Endometrium (tissue), 2 donors: ENCODE measurements around the gene SLC37A3.
"Not testable (repeated sequence)": the region's sequence is repeated elsewhere in the genome, so short reads cannot be mapped to it uniquely, and the experiment has no call there.

Source experiments
- FAIRE-seq: peaks from 2 replicates; lab custom pipeline; 2012; peaks lifted over from hg19 to GRCh38; lab: Jason Lieb, UNC
- donor health status: control.
- donor health status: control.

The SLC37A3 gene

GRCh38 chr7:140397784-140398750, at the start of gene SLC37A3:
Gene SLC37A3 (minus strand): TSS chr7:140398530. CDS start chr7:140382526, 16,004 bp downstream.
- peak; percentile 78 for FAIRE-seq

- no peak for FAIRE-seq
Measured at GRCh38 chr7:140447841-140448240, 49.5 kb upstream of the SLC37A3 start.

GRCh38 chr7:140446467-140446866, 48.1 kb upstream of the SLC37A3 start:
- no peak for FAIRE-seq

- no peak for FAIRE-seq
Measured at GRCh38 chr7:140441519-140441918, 43.2 kb upstream of the SLC37A3 start.

GRCh38 chr7:140440593-140440992, 42.3 kb upstream of the SLC37A3 start:
- FAIRE-seq: no peak

- FAIRE-seq: no peak
Measured at GRCh38 chr7:140439359-140439758, 41.0 kb upstream of the SLC37A3 start.

- no peak for FAIRE-seq
Measured at GRCh38 chr7:140435252-140435895, 37.0 kb upstream of the SLC37A3 start.

- no peak for FAIRE-seq
Measured at GRCh38 chr7:140433396-140433795, 35.1 kb upstream of the SLC37A3 start.

- no peak for FAIRE-seq
Measured at GRCh38 chr7:140426130-140426529, 27.8 kb upstream of the SLC37A3 start.

GRCh38 chr7:140425718-140426117, 27.4 kb upstream of the SLC37A3 start:
- no peak for FAIRE-seq

- FAIRE-seq: no peak
Measured at GRCh38 chr7:140423501-140423900, 25.2 kb upstream of the SLC37A3 start.

GRCh38 chr7:140421521-140421920, 23.2 kb upstream of the SLC37A3 start:
- no peak for FAIRE-seq

GRCh38 chr7:140418653-140419052, 20.3 kb upstream of the SLC37A3 start:
- FAIRE-seq: no peak

- not testable (repeated sequence) for FAIRE-seq
Measured at GRCh38 chr7:140418156-140418472, 19.8 kb upstream of the SLC37A3 start.

GRCh38 chr7:140417456-140418155, 19.3 kb upstream of the SLC37A3 start:
- FAIRE-seq: no peak

GRCh38 chr7:140416560-140416959, 18.2 kb upstream of the SLC37A3 start:
- FAIRE-seq: no peak

- not testable (repeated sequence) for FAIRE-seq
Measured at GRCh38 chr7:140415816-140416215, 17.5 kb upstream of the SLC37A3 start.

- no peak for FAIRE-seq
Measured at GRCh38 chr7:140415361-140415760, 17.0 kb upstream of the SLC37A3 start.

- FAIRE-seq: no peak
Measured at GRCh38 chr7:140404565-140405065, 6.3 kb upstream of the SLC37A3 start.

- FAIRE-seq: no peak
Measured at GRCh38 chr7:140403878-140404564, 5.7 kb upstream of the SLC37A3 start, which contains the start of gene RAB19. Gene RAB19 (plus strand): TSS chr7:140404058. CDS start chr7:140407647, 3,589 bp downstream.

- no peak for FAIRE-seq
Measured at GRCh38 chr7:140402178-140402835, 4.0 kb upstream of the SLC37A3 start.
